ENCODE results near the gene TEDC2. TPM values are rescaled to one million over a fixed set of nuclear protein-coding genes. Genes with fewer than 3 reads are reported as not detected.

The TEDC2 gene
- total RNA-seq, 3 donors from 2014 or later, result 26.0 to 37.5 (median 32.7) TPM

- H3K36me3 Mint-ChIP-seq (ENCODE audit: insufficient read depth), result peaks cover 9% of the 10 kb centered on the region
- H3K4me1 Mint-ChIP-seq (ENCODE audit: low read depth), result no peaks in the 10 kb centered on the region
- H3K27me3 Mint-ChIP-seq (ENCODE audit: low read depth), result no peaks in the 10 kb centered on the region
- DNase-seq (no peak), ATAC-seq (no peak)
- no peaks in the 10 kb centered on the region for H3K9me3 Mint-ChIP-seq
- no peak overlapping the region for H3K4me3 Mint-ChIP-seq
These were observed 8.9 kb upstream of the TEDC2 start for GRCh38 chr16:2450975-2451381.

- Mint-ChIP-seq H3K4me1 (ENCODE audit: low read depth) (no peaks in the 10 kb centered on the region), H3K9me3 (no peaks in the 10 kb centered on the region), H3K4me3 (no peak overlapping the region), H3K36me3 (ENCODE audit: insufficient read depth) (peaks cover 7% of the 10 kb centered on the region), H3K27me3 (ENCODE audit: low read depth) (no peaks in the 10 kb centered on the region)
- no peak for DNase-seq
- no peak for ATAC-seq
These were observed 8.0 kb upstream of the TEDC2 start for GRCh38 chr16:2451851-2452320.

GRCh38 chr16:2452650-2453049, 7.3 kb upstream of the TEDC2 start:
- Mint-ChIP-seq H3K36me3 (ENCODE audit: insufficient read depth) (peaks cover 7% of the 10 kb centered on the region), H3K9me3 (no peaks in the 10 kb centered on the region), H3K27me3 (ENCODE audit: low read depth) (no peaks in the 10 kb centered on the region), H3K4me1 (ENCODE audit: low read depth) (no peaks in the 10 kb centered on the region), H3K4me3 (no peak overlapping the region)
- ATAC-seq, result no peak
- no peak for DNase-seq

- Mint-ChIP-seq H3K27me3 (ENCODE audit: low read depth) (no peaks in the 10 kb centered on the region), H3K4me1 (ENCODE audit: low read depth) (peaks cover 5% of the 10 kb centered on the region), H3K4me3 (no peak overlapping the region), H3K9me3 (no peaks in the 10 kb centered on the region), H3K36me3 (ENCODE audit: insufficient read depth) (peaks cover 4% of the 10 kb centered on the region)
- no peak for DNase-seq
- ATAC-seq, result no peak
These were observed 4.6 kb upstream of the TEDC2 start for GRCh38 chr16:2455081-2455845.

- no peak for ATAC-seq
- H3K36me3 Mint-ChIP-seq (ENCODE audit: insufficient read depth), result peaks cover 4% of the 10 kb centered on the region
- no peak overlapping the region for H3K4me3 Mint-ChIP-seq
- H3K27me3 Mint-ChIP-seq (ENCODE audit: low read depth), result no peaks in the 10 kb centered on the region
- DNase-seq, result no peak
- no peaks in the 10 kb centered on the region for H3K9me3 Mint-ChIP-seq
- peaks cover 5% of the 10 kb centered on the region for H3K4me1 Mint-ChIP-seq (ENCODE audit: low read depth)
These were observed 3.3 kb upstream of the TEDC2 start for GRCh38 chr16:2456551-2457153.

GRCh38 chr16:2457267-2457666, 2.6 kb upstream of the TEDC2 start:
- Mint-ChIP-seq H3K4me3 (no peak overlapping the region), H3K9me3 (no peaks in the 10 kb centered on the region), H3K4me1 (ENCODE audit: low read depth) (peaks cover 5% of the 10 kb centered on the region), H3K27me3 (ENCODE audit: low read depth) (no peaks in the 10 kb centered on the region), H3K36me3 (ENCODE audit: insufficient read depth) (peaks cover 4% of the 10 kb centered on the region)
- ATAC-seq (no peak), DNase-seq (no peak)

- no peaks in the 10 kb centered on the region for H3K27me3 Mint-ChIP-seq (ENCODE audit: low read depth)
- ATAC-seq, result no peak
- DNase-seq, result no peak
- no peak overlapping the region for H3K4me3 Mint-ChIP-seq
- no peaks in the 10 kb centered on the region for H3K9me3 Mint-ChIP-seq
- H3K4me1 Mint-ChIP-seq (ENCODE audit: low read depth), result peaks cover 5% of the 10 kb centered on the region
- peaks cover 4% of the 10 kb centered on the region for H3K36me3 Mint-ChIP-seq (ENCODE audit: insufficient read depth)
These were observed 2.0 kb upstream of the TEDC2 start for GRCh38 chr16:2457946-2458345.

GRCh38 chr16:2458887-2459646, 842 bp upstream of the TEDC2 start:
- Mint-ChIP-seq H3K36me3 (ENCODE audit: insufficient read depth) (no peaks in the 10 kb centered on the region), H3K4me1 (ENCODE audit: low read depth) (peaks cover 5% of the 10 kb centered on the region), H3K9me3 (no peaks in the 10 kb centered on the region), H3K27me3 (ENCODE audit: low read depth) (no peaks in the 10 kb centered on the region), H3K4me3 (peak overlapping the region; percentile 80)
- DNase-seq (no peak), ATAC-seq (peak in 1 of 2 donors; percentile 0)

GRCh38 chr16:2460391-2460713, 443 bp downstream of the TEDC2 start:
- Mint-ChIP-seq H3K4me1 (ENCODE audit: low read depth) (peaks cover 5% of the 10 kb centered on the region), H3K4me3 (peak overlapping the region; percentile 31), H3K36me3 (ENCODE audit: insufficient read depth) (no peaks in the 10 kb centered on the region), H3K27me3 (ENCODE audit: low read depth) (no peaks in the 10 kb centered on the region), H3K9me3 (no peaks in the 10 kb centered on the region)
- no peak for ATAC-seq
- DNase-seq, result no peak

GRCh38 chr16:2460916-2461315, 1.0 kb downstream of the TEDC2 start:
- ATAC-seq (no peak), DNase-seq (no peak)
- H3K4me3 Mint-ChIP-seq, result peak overlapping the region; percentile 31
- peaks cover 5% of the 10 kb centered on the region for H3K4me1 Mint-ChIP-seq (ENCODE audit: low read depth)
- H3K36me3 Mint-ChIP-seq (ENCODE audit: insufficient read depth), result no peaks in the 10 kb centered on the region
- no peaks in the 10 kb centered on the region for H3K9me3 Mint-ChIP-seq
- no peaks in the 10 kb centered on the region for H3K27me3 Mint-ChIP-seq (ENCODE audit: low read depth)

- Mint-ChIP-seq H3K9me3 (no peaks in the 10 kb centered on the region), H3K27me3 (ENCODE audit: low read depth) (peaks cover 7% of the 10 kb centered on the region), H3K4me3 (no peak overlapping the region), H3K4me1 (ENCODE audit: low read depth) (peaks cover 5% of the 10 kb centered on the region), H3K36me3 (ENCODE audit: insufficient read depth) (no peaks in the 10 kb centered on the region)
- DNase-seq (no peak), ATAC-seq (no peak)
These were observed 2.3 kb downstream of the TEDC2 start for GRCh38 chr16:2462031-2462866.

- Mint-ChIP-seq H3K27me3 (ENCODE audit: low read depth) (peaks cover 14% of the 10 kb centered on the region), H3K4me3 (no peak overlapping the region), H3K4me1 (ENCODE audit: low read depth) (peaks cover 4% of the 10 kb centered on the region), H3K9me3 (no peaks in the 10 kb centered on the region), H3K36me3 (ENCODE audit: insufficient read depth) (no peaks in the 10 kb centered on the region)
- ATAC-seq, result no peak
- no peak for DNase-seq
These were observed 4.4 kb downstream of the TEDC2 start for GRCh38 chr16:2464333-2464732.

GRCh38 chr16:2465653-2466415, 5.9 kb downstream of the TEDC2 start:
- Mint-ChIP-seq H3K4me3 (no peak overlapping the region), H3K36me3 (ENCODE audit: insufficient read depth) (no peaks in the 10 kb centered on the region), H3K4me1 (ENCODE audit: low read depth) (peaks cover 3% of the 10 kb centered on the region), H3K27me3 (ENCODE audit: low read depth) (peaks cover 28% of the 10 kb centered on the region), H3K9me3 (no peaks in the 10 kb centered on the region)
- no peak for ATAC-seq
- no peak for DNase-seq

All from activated T-cell treated with anti-CD3 and anti-CD28 coated beads, Interleukin-2, amount 50 U/mL, for 4 hours (primary cell).